GM19397 (cell line): ENCODE measurements around the gene NBEA.
A peak's percentile ranks its signal among the peaks of the same experiment; 100 is the strongest.
"Not testable (repeated sequence)": the region's sequence is repeated elsewhere in the genome, so short reads cannot be mapped to it uniquely, and the experiment has no call there.

Source experiments
- ATAC-seq: cut with Tn5 transposase; IDR thresholded peaks from one replicate; pipeline ENCODE4 v1.9.1; 2021; ENCODE audit warnings: mild to moderate bottlenecking, moderate library complexity; ENCODE audit not compliant: unreplicated experiment

The NBEA gene, protein sequence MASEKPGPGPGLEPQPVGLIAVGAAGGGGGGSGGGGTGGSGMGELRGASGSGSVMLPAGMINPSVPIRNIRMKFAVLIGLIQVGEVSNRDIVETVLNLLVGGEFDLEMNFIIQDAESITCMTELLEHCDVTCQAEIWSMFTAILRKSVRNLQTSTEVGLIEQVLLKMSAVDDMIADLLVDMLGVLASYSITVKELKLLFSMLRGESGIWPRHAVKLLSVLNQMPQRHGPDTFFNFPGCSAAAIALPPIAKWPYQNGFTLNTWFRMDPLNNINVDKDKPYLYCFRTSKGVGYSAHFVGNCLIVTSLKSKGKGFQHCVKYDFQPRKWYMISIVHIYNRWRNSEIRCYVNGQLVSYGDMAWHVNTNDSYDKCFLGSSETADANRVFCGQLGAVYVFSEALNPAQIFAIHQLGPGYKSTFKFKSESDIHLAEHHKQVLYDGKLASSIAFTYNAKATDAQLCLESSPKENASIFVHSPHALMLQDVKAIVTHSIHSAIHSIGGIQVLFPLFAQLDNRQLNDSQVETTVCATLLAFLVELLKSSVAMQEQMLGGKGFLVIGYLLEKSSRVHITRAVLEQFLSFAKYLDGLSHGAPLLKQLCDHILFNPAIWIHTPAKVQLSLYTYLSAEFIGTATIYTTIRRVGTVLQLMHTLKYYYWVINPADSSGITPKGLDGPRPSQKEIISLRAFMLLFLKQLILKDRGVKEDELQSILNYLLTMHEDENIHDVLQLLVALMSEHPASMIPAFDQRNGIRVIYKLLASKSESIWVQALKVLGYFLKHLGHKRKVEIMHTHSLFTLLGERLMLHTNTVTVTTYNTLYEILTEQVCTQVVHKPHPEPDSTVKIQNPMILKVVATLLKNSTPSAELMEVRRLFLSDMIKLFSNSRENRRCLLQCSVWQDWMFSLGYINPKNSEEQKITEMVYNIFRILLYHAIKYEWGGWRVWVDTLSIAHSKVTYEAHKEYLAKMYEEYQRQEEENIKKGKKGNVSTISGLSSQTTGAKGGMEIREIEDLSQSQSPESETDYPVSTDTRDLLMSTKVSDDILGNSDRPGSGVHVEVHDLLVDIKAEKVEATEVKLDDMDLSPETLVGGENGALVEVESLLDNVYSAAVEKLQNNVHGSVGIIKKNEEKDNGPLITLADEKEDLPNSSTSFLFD (N-terminal part only)

DNA sequence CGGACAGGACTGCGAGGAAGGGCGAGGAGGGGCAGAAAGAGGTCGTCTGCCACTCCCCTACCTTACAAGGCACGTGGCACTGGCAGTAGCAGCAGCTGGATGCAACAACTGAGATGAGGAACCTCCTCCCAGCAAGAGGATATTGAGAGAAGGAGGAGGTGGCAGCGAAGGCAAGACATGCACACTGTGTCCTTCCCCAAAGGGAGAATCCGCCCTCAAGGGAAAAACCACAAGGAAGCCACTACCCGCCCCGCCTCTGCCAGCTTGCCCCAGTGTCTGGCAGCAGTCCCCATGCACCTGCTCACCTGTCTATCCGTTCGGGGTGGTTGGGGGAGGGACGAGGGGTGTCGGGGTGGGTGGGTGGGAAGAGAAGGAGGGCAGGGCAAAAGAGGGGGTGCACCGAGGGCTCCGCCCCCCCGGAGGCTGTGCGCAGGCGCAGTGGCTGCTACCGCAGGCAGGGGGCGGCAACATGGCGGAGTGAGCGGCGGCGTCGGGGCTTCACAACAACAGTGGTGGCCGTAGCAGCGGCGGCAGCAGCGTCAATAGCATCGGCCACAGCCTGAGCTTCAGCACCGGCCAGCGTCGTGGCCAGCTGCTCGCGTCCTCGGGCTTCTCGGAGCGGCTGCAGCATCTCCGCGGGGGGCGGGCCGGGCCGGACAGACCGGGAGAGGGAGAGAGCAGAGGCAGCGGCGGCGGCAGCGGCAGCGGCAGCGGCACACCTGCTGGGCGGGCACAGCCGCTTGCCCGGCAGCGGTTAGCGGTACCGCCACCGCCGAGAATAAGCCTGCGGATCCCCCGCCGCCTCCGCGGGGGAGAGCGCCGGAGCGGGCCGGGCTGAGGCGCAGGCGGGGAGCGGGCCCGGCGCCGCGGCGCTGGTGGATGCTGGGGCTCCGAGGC is at the start of gene NBEA:
Gene NBEA (plus strand): TSS at position 436 of the 897 bp plus-strand sequence. CDS start 551 bp downstream, outside the sequence.
- ATAC-seq, result peak; percentile 74

DNA sequence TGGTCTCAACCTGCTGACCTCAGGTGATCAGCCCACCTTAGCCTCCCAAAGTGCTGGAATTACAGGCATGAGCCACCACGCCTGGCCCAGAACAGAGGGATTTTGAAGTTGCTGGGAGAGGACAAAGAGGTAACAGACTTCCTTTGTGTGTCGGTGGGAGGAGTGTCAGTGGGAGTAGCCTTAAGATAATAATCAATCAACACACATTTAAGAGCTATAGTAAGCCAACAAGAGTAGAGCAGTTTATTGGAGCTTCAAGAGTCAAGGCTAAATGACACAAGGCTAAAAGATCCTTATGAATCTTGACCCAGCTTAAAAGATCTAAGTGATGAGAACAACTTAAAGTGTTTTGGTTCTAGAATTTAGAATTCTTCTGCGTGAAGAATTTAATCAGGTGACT is 47.3 kb upstream of the NBEA start:
- no peak for ATAC-seq

DNA sequence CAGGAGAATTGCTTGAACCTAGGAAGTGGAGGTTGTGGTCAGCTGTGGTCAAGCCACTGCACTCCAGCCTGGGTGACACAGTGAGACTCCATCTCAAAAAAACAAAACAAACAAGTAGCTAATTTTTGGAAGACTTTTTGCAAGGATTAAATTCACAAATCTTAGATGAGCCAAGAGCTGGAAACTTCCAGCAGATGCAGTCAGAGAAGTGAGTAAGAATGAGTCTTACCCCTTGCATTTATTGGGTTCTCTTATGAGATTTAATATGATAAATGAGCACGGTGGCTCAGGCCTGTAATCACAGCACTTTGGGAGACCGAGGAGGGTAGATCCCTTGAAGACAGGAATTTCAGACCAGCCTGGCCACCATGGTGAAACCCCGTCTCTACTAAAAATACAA is 44.9 kb upstream of the NBEA start:
- no peak for ATAC-seq

DNA sequence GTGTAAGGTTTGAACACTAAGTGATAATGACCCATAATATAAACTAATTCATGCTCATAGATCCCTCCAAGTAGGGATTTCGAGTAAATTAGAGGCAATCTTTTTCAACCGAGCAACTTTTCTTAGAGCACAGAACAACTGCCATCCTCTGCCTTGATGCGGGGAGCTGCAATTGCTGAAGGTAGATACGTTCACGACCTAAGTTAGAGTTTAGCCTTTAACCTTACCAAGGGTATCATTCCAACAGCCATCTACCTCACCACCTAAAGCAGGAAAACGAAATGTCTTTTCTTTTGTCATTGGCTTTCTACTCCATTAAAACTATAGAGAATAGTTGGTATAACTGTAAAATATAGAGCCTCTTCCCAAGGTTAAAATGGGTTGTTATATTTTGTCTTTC is 42.2 kb upstream of the NBEA start:
- ATAC-seq, result no peak

DNA sequence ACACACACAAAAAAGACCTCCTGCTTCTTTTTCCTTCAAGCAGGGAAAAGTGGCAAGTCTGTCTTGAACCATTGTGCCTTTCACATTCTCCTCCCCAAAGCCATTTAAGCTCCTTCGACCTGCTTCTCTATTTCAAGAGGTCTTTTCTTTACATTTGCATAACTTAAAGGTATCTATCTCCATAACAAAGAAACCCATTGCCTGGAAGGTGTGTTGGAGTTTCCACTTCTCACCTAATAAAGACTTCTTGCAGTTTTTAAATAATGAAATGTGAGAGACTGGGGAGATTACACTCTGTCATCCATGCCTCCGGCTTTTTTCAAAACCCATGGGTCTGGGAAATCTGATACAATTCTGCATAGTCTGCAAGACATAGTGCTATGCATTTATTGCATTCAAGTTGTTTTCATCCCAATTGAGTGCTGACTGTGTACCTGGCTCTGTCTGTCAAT is 41.8 kb upstream of the NBEA start:
- no peak for ATAC-seq

DNA sequence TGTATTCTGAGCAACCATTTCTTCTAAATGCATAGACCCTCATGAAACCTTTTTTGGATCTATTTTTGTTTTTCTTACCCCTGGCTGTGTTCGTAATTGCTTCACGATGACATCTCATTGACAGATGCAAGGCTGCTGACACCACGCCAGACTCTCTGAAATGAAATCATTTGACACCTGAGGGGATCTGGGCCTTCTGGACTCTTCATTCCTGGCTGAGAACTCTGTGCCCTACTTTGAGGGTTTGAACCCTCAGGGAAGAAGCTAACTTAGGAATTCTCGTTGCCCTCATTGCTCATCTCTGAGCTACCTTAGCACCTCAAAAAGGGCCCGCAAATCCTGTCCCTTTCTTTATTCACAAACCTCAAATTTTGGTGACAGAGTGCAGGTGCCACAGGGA is 40.5 kb upstream of the NBEA start:
- no peak for ATAC-seq

DNA sequence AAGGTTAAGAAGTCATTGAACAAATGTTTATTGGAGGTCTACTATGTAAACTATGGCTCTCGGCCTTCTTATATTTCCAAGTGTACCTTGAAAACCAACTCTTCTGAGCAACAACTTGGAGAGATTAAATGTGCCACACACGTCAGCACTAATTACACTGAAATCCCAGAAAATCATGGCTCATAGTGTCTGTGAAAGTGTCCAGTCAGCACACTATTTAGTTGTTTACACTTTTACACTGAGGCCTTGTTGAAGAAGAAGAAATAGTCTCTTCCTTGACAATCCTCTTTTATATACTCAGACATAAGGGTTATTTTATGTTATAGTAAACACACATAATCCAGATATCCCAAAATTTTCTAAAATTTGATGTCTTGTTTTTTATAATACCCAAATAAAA is 30.9 kb upstream of the NBEA start:
- no peak for ATAC-seq

DNA sequence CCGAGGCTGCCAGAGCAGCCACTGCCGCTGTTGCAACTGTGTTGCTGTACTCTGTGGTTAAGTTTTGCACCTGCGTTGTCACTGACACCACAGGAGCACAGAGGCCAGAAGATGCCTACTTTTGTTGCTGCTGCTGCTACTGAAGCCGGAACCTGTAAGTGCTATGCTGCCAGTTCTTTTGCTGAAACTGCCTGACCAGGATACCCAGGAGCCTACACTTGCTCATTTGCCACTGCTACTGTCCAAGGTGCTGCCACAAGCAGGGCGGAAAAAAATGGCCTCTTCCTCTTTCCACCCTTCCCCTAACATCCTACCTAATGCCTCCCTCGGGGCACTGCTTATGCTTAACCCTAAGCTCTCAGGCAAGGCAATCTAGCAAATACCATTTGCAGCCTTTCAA is 29.0 kb upstream of the NBEA start:
- ATAC-seq, result no peak

DNA sequence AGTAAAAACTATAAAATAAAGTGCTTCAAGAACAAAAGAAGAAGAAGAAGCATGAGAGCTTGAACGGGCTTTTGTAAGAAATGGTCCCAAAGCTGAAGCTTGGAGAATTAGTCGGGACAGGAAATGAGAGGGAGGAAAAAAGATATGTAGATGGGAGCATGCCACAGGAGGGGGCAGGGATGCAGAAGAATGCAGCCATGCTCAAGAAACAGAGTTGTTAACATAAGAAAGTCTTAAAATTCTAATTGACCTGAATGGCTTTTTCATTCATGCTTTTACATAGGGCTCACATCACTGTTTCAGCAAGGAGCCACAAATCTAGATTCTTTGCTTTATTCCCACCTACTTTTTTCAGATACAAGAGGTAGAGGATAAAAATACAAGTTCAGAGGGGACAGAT is 27.7 kb upstream of the NBEA start:
- ATAC-seq, result no peak

DNA sequence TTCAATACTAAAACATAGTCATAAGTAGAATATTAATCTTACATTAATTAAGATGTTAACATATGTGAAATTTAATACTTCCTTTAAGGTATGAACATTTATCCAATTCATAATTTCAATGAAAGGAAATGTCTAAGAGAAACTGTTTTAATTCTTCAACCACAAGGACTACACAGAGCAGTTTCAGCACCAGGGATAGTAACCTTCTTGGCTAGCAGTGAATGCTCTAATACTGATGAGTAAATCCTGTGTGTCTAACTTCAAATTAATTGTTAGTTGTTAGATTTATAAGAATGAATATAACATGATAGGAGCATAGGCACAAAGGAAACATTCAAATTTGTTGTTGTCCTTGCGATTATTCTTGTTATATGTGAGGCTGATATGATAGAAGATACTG is 15.6 kb upstream of the NBEA start:
- no peak for ATAC-seq

DNA sequence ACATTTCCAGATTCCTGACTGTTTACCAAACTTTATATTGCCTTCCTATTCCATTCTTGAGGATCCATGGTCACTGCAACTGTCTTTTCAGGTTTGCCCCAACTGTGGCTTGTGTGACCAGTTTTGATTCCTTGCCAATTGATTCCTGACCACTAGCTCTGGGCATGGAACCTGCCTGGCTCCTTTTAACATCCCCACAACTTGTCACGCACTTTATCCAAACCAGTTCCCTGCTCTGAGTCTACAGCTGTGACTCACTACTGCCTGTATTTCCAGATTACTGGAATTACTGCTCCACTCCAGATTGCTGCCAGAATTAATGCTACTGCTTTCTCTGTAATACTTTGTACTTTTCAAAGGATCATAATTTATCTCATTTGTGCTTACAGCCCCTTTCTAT is 13.4 kb upstream of the NBEA start:
- ATAC-seq, result not testable (repeated sequence)

DNA sequence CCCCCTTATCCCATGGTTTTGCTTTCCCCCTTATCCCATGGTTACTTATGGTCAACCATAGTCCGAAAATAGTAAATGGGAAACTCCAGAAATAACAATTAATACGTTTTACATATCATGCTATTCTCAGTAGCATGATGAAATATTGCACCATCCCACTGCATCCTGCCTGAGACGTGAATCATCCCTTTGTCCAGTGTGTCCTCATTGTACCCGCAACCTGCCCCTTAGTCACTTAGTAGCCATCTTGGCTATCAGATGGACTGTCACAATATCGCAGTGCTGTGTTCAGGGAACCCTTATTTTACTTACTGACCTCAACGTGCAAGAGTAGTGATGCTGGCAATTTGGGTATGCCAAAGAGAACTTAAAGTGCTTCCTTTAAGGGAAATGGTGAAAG is 10.5 kb upstream of the NBEA start:
- no peak for ATAC-seq

DNA sequence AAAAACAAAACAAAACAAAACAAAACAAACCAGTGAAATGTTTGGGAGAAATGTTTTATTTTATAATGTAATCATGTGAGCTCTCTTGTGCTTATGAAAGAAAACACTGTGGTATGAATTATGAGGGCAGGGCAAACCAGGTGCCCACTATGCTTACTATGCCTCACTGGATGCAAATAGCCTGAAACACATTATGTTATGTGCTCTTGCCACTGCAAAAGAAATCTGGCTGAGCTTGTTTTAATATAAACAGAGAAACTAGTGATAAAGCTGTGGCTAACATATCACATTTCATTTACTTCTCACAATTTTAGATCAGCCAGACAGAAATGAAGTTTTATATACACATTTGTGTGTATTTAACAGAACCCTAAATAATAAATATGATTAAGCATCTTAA is 8.7 kb upstream of the NBEA start:
- ATAC-seq, result no peak

DNA sequence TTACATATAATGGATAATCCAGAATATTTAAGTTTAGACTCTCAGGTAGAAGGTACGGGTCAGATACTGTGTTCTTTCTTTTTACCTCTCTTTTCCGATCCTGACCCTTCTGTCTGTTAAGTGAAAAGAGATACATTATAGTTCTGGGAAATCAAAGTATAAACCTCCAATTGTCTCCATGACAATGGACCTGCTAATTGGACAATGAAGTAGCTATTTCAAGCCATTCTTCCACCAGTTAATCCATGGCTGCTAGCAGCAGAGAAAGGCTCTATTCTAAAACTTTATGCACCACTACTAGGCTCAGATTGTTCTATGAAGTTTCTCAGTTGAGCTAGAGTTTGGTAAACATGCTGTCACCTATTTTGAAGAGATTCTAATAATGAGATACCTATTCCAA is 8.3 kb upstream of the NBEA start:
- ATAC-seq, result no peak

DNA sequence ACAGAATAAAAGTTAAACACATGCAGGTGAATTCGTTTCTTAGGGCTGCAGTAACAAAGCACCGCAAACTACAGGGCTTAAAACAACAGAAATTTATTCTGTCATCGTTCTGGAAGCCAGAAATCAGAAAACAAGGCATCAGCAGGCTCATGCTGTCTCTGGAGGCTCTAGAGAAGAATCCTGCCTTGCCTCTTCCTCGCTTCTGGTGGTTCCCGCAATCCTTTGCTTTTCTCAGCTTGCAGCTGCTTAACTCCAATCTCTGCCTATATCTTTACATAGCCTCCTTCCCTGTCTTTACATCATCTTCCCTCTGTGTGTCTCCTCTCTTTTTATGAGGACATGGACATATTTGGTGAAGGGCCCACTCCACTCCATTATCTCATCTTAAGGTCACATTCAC is 6.2 kb upstream of the NBEA start:
- no peak for ATAC-seq

DNA sequence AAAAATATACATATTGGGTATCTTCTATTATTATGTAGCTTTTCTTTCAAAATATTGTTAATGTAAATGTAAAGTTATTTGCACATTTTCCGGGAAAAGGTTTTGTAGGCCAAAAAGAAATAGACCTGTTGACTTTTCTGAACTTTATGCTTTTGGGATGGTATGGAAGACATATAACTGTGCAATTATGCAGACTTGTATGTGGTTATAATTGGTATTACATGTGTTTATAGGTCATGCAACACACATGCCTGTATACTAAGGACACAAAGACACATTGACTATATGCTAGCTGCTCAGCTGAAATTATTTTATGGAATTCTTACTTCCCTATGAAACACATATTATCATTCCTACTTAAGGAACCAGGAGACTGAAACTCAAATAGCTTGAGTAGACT is 2.3 kb upstream of the NBEA start:
- ATAC-seq, result no peak

DNA sequence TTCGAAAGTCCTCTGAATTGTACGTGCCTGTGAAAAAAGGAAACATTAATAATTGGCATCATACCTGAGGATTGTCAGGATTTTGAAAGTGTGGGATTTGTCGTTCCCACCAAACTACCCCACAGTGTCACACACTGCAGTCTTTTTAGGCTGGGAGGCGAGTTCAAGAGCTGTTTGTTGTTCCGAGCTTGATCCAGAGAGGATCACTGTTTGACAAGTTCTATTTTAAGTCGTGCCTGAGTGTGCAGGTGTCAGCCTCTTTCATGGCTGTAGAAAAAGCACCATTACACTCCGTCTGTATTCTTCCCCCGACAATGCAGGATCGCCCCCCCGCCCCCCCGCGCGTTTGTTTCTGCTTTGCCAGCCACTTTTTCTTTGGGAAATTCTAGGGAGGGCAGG is 635 bp upstream of the NBEA start:
- ATAC-seq, result no peak

DNA sequence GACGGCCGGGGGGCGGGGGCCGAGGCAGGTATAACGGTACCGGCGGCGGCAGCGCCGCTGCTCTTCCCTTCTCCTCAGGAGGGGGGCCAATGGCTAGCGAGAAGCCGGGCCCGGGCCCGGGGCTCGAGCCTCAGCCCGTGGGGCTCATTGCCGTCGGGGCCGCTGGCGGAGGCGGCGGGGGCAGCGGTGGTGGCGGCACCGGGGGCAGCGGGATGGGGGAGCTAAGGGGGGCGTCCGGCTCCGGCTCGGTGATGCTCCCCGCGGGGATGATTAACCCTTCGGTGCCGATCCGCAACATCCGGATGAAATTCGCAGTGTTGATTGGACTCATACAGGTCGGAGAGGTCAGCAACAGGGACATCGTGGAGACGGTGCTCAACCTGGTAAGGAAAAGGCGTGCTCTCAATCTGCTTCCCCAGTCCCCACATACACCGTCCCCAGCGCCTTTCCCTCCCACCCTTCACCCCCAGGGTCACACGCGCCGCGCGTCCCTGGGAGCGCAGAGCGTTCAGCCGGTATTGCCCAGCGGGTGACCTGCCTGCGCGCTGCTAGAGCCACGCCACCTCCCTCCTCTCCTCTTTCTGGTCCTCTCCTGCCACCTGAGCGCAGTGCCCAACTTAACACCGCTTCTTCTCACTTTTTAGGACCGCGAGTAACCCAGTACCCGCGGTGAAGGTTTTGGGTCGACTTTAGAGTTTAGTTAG is 814 bp downstream of the NBEA start:
- peak; percentile 14 for ATAC-seq

DNA sequence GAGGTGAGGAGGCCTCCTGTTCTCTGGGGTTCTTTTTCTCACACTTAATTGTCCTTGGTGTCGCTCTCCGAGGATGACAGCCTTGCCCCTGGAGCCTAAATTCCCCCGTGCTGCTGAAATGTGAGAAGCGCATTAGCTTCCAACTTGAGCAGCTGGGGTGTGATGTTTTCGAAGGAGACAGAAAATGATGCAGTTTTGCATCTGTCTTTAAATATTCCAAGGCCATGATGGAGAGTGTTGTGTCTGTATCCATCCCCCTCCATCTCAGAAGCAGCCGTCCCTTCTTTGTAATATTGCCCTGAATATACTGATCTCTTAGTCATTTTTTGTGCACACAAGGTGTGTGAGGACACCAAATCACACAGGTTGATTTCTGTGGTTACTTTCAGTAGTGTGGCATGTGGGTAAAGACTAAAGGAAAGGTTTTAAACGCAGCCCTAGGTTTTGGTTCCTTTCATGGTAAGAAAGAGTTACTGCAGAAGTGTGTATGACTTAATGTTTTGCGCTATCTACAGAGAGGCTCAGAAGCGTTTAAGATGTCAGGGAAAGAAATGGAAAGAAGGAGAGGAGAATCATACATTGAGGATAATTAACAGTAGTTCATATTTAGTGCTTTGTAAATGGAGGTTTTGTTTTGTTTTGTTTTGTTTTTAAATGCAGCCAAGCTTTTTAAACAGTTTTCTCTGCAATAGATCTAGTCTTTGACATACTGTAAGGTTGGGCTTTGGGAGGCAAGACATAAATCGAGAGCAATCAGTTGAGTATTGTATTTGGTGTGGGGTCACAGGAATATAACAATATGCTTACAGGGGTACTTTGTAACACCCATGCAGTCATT is 1.6 kb downstream of the NBEA start:
- ATAC-seq, result no peak
